H1 (cell line): ENCODE measurements around the gene IQUB. TPM values are rescaled to one million over a fixed set of nuclear protein-coding genes. Genes with fewer than 3 reads are reported as not detected.

Experiments used
- CTCF ChIA-PET: fragments of 300-600 bp; sonication (Branson Sonifier 250); formaldehyde crosslinking; loops from one replicate; lab custom pipeline; 2021; ENCODE audit not compliant: partially characterized antibody; lab: Charles Lee
- POLR2A ChIA-PET: fragments of 300-600 bp; sonication (Branson Sonifier 250); formaldehyde crosslinking; loops from one replicate; lab custom pipeline; 2021; ENCODE audit warnings: inconsistent platforms; ENCODE audit not compliant: partially characterized antibody; lab: Charles Lee
- DNase-seq, 2 experiments: peaks; one replicate each; pipeline versions ENCODE4 v3.0.0 to v3.0.0-alpha.2; 2010 to 2022; ENCODE audit warnings: low spot score in 2 of 2, low read depth in 1 of 2, mixed read lengths in 1 of 2
- FAIRE-seq: peaks from 2 replicates; lab custom pipeline; 2011; peaks lifted over from hg19 to GRCh38; lab: Jason Lieb, UNC
- H2AFZ ChIP-seq: 2 replicates; pipeline ENCODE4 v1.8.1; 2012; ENCODE audit warnings: low read length, inconsistent platforms
- H2AK5ac ChIP-seq: 2 replicates; pipeline ENCODE4 v1.6.1; 2013; ENCODE audit warnings: low read depth, low read length
- H2BK120ac ChIP-seq: replicated peaks from 2 replicates; pipeline ENCODE3; 2013; ENCODE audit warnings: low read depth, low read length, inconsistent platforms
- H2BK12ac ChIP-seq: 2 replicates; pipeline ENCODE4 v1.6.1; 2013; ENCODE audit warnings: low read depth, low read length
- H2BK15ac ChIP-seq: 2 replicates; pipeline ENCODE4 v1.6.1; 2013; ENCODE audit warnings: low read length
- H2BK20ac ChIP-seq: 2 replicates; pipeline ENCODE4 v1.6.1; 2013; ENCODE audit warnings: low read length
- H2BK5ac ChIP-seq: 2 replicates; pipeline ENCODE4 v1.6.1; 2013; ENCODE audit warnings: low read depth, low read length
- H3K14ac ChIP-seq: 2 replicates; pipeline ENCODE4 v1.6.1; 2013; ENCODE audit warnings: inconsistent platforms; ENCODE audit not compliant: insufficient read length
- H3K18ac ChIP-seq: 2 replicates; pipeline ENCODE4 v1.6.1; 2013; ENCODE audit warnings: low read length; ENCODE audit errors: extremely low read depth
- H3K23ac ChIP-seq: 2 replicates; pipeline ENCODE4 v1.6.1; 2013; ENCODE audit warnings: inconsistent platforms; ENCODE audit not compliant: insufficient read length
- H3K23me2 ChIP-seq: 2 replicates; pipeline ENCODE4 v1.6.1; 2013; ENCODE audit warnings: low read depth, low read length
- H3K27ac ChIP-seq: 2 replicates; pipeline ENCODE4 v1.6.1; 2011; ENCODE audit warnings: low read depth, low read length, inconsistent platforms
- H3K27me3 ChIP-seq, 4 experiments: replicated peaks in 1 of 4; 1 replicate in 1 of 4; 2 replicates in 3 of 4; pipeline versions ENCODE4 v1.6.1 to v1.8.1; 2011 to 2013; ENCODE audit warnings: low read length in 3 of 4, mild to moderate bottlenecking in 3 of 4, inconsistent platforms in 2 of 4, mixed read lengths in 2 of 4, moderate library complexity in 1 of 4; ENCODE audit not compliant: control insufficient read depth in 3 of 4, insufficient read depth in 3 of 4; ENCODE audit errors: extremely low read depth in 1 of 4
- H3K36me3 ChIP-seq, 4 experiments: 2 replicates each; pipeline versions ENCODE4 v1.6.1 to v1.8.1; 2011 to 2013; ENCODE audit warnings: mild to moderate bottlenecking in 4 of 4, low read length in 3 of 4, moderate library complexity in 2 of 4, control low read depth in 1 of 4, inconsistent platforms in 1 of 4; ENCODE audit not compliant: insufficient read depth in 4 of 4, control insufficient read depth in 2 of 4
- H3K4ac ChIP-seq: replicated peaks from 2 replicates; pipeline ENCODE3; 2013; ENCODE audit warnings: low read length, low read depth, mixed read lengths, inconsistent platforms; ENCODE audit not compliant: insufficient read length
- H3K4me1 ChIP-seq, 4 experiments: replicated peaks in 1 of 4; 1 replicate in 1 of 4; 2 replicates in 3 of 4; pipeline versions ENCODE4 v1.6.1 to v1.8.1; 2011 to 2013; ENCODE audit warnings: low read length in 3 of 4, inconsistent platforms in 2 of 4, mixed read lengths in 1 of 4; ENCODE audit not compliant: insufficient read depth in 4 of 4, control insufficient read depth in 3 of 4
- H3K4me2 ChIP-seq, 2 experiments: 2 replicates each; pipeline versions ENCODE4 v1.6.1 to v1.8.1; 2011 to 2013; ENCODE audit warnings: low read depth in 2 of 2, low read length in 2 of 2, control low read depth in 1 of 2, inconsistent platforms in 1 of 2, mild to moderate bottlenecking in 1 of 2; ENCODE audit not compliant: insufficient read depth in 1 of 2
- H3K4me3 ChIP-seq, 4 experiments: fragments of 200-600, 300-600 bp in 1 of 4; sonication (generic), shearing (Covaris generic), sonication (Bioruptor Twin) in 1 of 4; 2 replicates each; pipeline versions ENCODE4 v1.5.1 to v1.8.1; 2011 to 2016; ENCODE audit warnings: low read length in 4 of 4, low read depth in 3 of 4, control low read depth in 2 of 4, inconsistent platforms in 2 of 4, mild to moderate bottlenecking in 2 of 4, mixed read lengths in 1 of 4, moderate library complexity in 1 of 4; ENCODE audit not compliant: insufficient read depth in 2 of 4; ENCODE audit errors: extremely low read depth in 1 of 4
- H3K56ac ChIP-seq: replicated peaks from 2 replicates; pipeline ENCODE3; 2013; ENCODE audit warnings: low read depth, mild to moderate bottlenecking, mixed read lengths, low read length, inconsistent platforms; ENCODE audit not compliant: insufficient read length
- H3K79me1 ChIP-seq: 2 replicates; pipeline ENCODE4 v1.6.1; 2013; ENCODE audit warnings: low read depth, low read length, control low read depth
- H3K79me2 ChIP-seq, 2 experiments: 2 replicates each; pipeline versions ENCODE4 v1.6.1 to v1.8.1; 2012 to 2013; ENCODE audit warnings: low read length in 2 of 2, mild to moderate bottlenecking in 2 of 2, inconsistent platforms in 1 of 2; ENCODE audit not compliant: insufficient read depth in 2 of 2, control insufficient read depth in 1 of 2
- H3K9ac ChIP-seq, 4 experiments: replicated peaks in 1 of 4; 1 replicate in 1 of 4; 2 replicates in 3 of 4; pipeline versions ENCODE4 v1.6.1 to v1.8.1; 2011 to 2013; ENCODE audit warnings: low read depth in 3 of 4, low read length in 3 of 4, control low read depth in 2 of 4, mild to moderate bottlenecking in 2 of 4, moderate library complexity in 2 of 4, inconsistent platforms in 1 of 4; ENCODE audit errors: extremely low read depth in 1 of 4
- H3K9me3 ChIP-seq, 2 experiments: 2 replicates each; pipeline versions ENCODE4 v1.6.1 to v1.8.1; 2012 to 2013; ENCODE audit warnings: mild to moderate bottlenecking in 2 of 2, moderate library complexity in 2 of 2, control low read depth in 1 of 2, inconsistent platforms in 1 of 2, low read depth in 1 of 2, low read length in 1 of 2, mixed read lengths in 1 of 2; ENCODE audit not compliant: insufficient read depth in 2 of 2
- H4K20me1 ChIP-seq, 2 experiments: replicated peaks in 1 of 2; 2 replicates each; pipeline versions ENCODE3 to v1.8.1; 2011 to 2013; ENCODE audit warnings: inconsistent platforms in 2 of 2, low read length in 2 of 2, mild to moderate bottlenecking in 1 of 2; ENCODE audit not compliant: insufficient read depth in 2 of 2, control insufficient read depth in 1 of 2
- H4K5ac ChIP-seq: 2 replicates; pipeline ENCODE4 v1.6.1; 2013; ENCODE audit warnings: low read length, low read depth, mixed read lengths, inconsistent platforms; ENCODE audit not compliant: insufficient read length
- H4K8ac ChIP-seq: 2 replicates; pipeline ENCODE4 v1.8.0; 2013; ENCODE audit warnings: mild to moderate bottlenecking, moderate library complexity, low read length, inconsistent platforms; ENCODE audit not compliant: insufficient read depth; ENCODE audit errors: extremely low read depth
- H4K91ac ChIP-seq: replicated peaks from 2 replicates; pipeline ENCODE3; 2013; ENCODE audit warnings: low read length, mixed read lengths, inconsistent platforms; ENCODE audit not compliant: insufficient read length
- ASH2L ChIP-seq: fragments of 200-600, 300-600 bp; sonication (generic); IDR thresholded peaks from one replicate; pipeline ENCODE4 v1.7.1; 2017; ENCODE audit warnings: low read length
- JUND ChIP-seq: IDR thresholded peaks from 2 replicates; pipeline ENCODE4 v1.6.1; 2011; ENCODE audit warnings: mild to moderate bottlenecking, improper control_type of control experiment, low read length
- SP1 ChIP-seq: IDR thresholded peaks from 2 replicates; pipeline ENCODE4 v1.6.1; 2011; ENCODE audit warnings: low read depth, low read length
- USF2 ChIP-seq: IDR thresholded peaks from 2 replicates; pipeline ENCODE4 v1.6.1; 2011; ENCODE audit warnings: low read length, improper control_type of control experiment
- WGBS, 2 experiments: shearing (Covaris generic) in 1 of 2; methylation state at CpG; one replicate each; pipeline versions ENCODE4 v1.1.6 to v1.1.7; 2013 to 2015; ENCODE audit warnings: low lambda C conversion rate in 2 of 2, mixed read lengths in 2 of 2, inconsistent platforms in 1 of 2, low coverage in 1 of 2, missing lambda C conversion rate in 1 of 2; ENCODE audit not compliant: insufficient replicate concordance in 2 of 2, insufficient coverage in 1 of 2, insufficient read length in 1 of 2; ENCODE audit errors: extremely low coverage in 1 of 2, missing lambda C conversion rate in 1 of 2; 5-methylcytosine and 5-hydroxymethylcytosine counted together
- polyA plus RNA-seq, 7 experiments: library from polyadenylated mRNA; depleted of rRNA in 3 of 7; stranded (reverse) in 5 of 7; unstranded in 2 of 7; fragments of >200 nt in 5 of 7; fragments of 200-250 nt in 2 of 7; gene quantifications; 1 replicate in 5 of 7; 2 replicates in 1 of 7; 4 replicates in 1 of 7; pipeline versions ENCODE4 v1.2.1 to v1.2.3, GENCODE V29; 2011 to 2013; ENCODE audit warnings: missing spikeins in 2 of 7, mixed read lengths in 2 of 7
- total RNA-seq: library from RNA; stranded (reverse); fragmentation: NEBNext Ultra II Directional; extraction: Animal tissue kit (Norgen Biotek cat#: 25700); gene quantifications from 2 replicates; pipeline ENCODE4 v1.2.1, GENCODE V29; 2021

Gene IQUB
- total and polyA plus RNA-seq, 2 of the 8 experiments (the other 6 are each of a cell fraction or from before 2014, with no cell fraction given): 0.12 to 0.82 TPM

GRCh38 chr7:123533929-123534382, 439 bp downstream of the IQUB start:
- H3K4me1 ChIP-seq: peaks cover 0 to 3% (median 3%) of the 10 kb centered on the region in 4 experiments; a peak in 3 of 7 replicates
- DNase-seq (no peak), FAIRE-seq (no peak)
- H3K56ac ChIP-seq: no peak overlapping the region
- POLR2A ChIA-PET: interaction anchor here (0.7 kb wide), 1 partner anchor 353 kb away, joined by 3 read pairs; no protein-coding TSS in a partner anchor
- CTCF ChIA-PET: interaction anchor here (1.0 to 1.3 kb wide), 2 partner anchors 21 to 41 kb away, joined by 3 read pairs; no protein-coding TSS in a partner anchor
- peaks cover 0 to 2% (median 1%) of the 10 kb centered on the region in 4 experiments; a peak in 4 of 7 replicates for H3K27me3 ChIP-seq
- H3K4ac ChIP-seq: no peak overlapping the region
- H3K4me2 ChIP-seq: peak overlapping the region; percentile 90 to 94
- no peak overlapping the region for H4K91ac ChIP-seq
- H3K23ac ChIP-seq: no peak overlapping the region
- H3K27ac ChIP-seq: no peak overlapping the region
- H3K9ac ChIP-seq: peak overlapping the region in 3 of 4 experiments; percentile 48 to 51 (median 49); a peak in 5 of 7 replicates
- no peak for TF ChIP-seq USF2
- TF ChIP-seq JUND: no peak
- no peak for TF ChIP-seq ASH2L
- TF ChIP-seq SP1: no peak
- H2BK15ac ChIP-seq: no peak overlapping the region
- no peaks in the 10 kb centered on the region for H3K79me2 ChIP-seq
- H2AK5ac ChIP-seq: no peak overlapping the region
- no peak overlapping the region for H2BK20ac ChIP-seq
- no peak overlapping the region for H3K14ac ChIP-seq
- WGBS, 2 experiments: 8% methylated on average over 9 of the region's 9 CpGs; no CpG with 5 or more reads in 1 of the 2 experiments
- no peaks in the 10 kb centered on the region for H3K9me3 ChIP-seq
- no peaks in the 10 kb centered on the region for H3K36me3 ChIP-seq
- no peak overlapping the region for H4K8ac ChIP-seq
- peak overlapping the region; percentile 61 to 81 (median 73) for H3K4me3 ChIP-seq
- H4K20me1 ChIP-seq: no peaks in the 10 kb centered on the region
- no peak overlapping the region for H3K18ac ChIP-seq
- no peaks in the 10 kb centered on the region for H3K79me1 ChIP-seq
- H2BK5ac ChIP-seq: no peak overlapping the region
- no peak overlapping the region for H2BK120ac ChIP-seq
- H3K23me2 ChIP-seq: peaks cover 5% of the 10 kb centered on the region
- H2AFZ ChIP-seq: peak overlapping the region; percentile 80
- no peak overlapping the region for H4K5ac ChIP-seq
- H2BK12ac ChIP-seq: peak overlapping the region; percentile 68; the same call in 1 of the 2 replicates
